ENCODE measurements around the gene SEC16A. TPM values are rescaled to one million over a fixed set of nuclear protein-coding genes. Genes with fewer than 3 reads are reported as not detected.

SEC16A gene
- total RNA-seq, 1 donor from 2014 or later, result 66.1 TPM

DNA sequence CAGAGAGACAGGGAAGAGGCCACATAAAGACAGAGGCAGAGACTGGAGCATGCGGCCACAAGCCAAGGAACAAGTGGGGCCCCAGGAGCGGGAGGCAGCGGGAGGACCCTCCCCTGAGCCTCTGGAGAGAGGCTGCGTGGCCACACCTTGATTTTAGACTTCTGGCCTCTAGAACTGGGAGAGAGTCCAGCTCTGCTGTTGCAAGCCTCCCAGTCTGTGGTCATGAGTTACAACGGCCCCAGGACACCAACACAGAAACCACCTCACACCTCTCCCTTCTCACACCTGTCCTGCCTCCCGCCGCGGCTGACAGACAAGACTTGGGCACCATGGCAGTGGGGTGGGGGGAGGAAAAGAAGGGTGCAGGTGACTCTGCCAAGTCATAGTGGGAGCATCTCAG is 45.4 kb downstream of the SEC16A start:
- no peak for DNase-seq (ENCODE audit: low spot score in 2 of 2)
- Histone ChIP-seq H3K36me3 (peaks cover 17 to 30% of the 10 kb centered on the region in 2 donors), H3K4me1 (peaks cover 14 to 15% of the 10 kb centered on the region in 2 donors), H3K9me3 (no peaks in the 10 kb centered on the region), H3K4me3 (peak overlapping the region in 1 of 2 donors; percentile 83), H3K27ac (no peak overlapping the region), H3K27me3 (no peaks in the 10 kb centered on the region)
- intact Hi-C loops (cut with DNase I), result no loop called here
- TF ChIP-seq, protein P1, sequence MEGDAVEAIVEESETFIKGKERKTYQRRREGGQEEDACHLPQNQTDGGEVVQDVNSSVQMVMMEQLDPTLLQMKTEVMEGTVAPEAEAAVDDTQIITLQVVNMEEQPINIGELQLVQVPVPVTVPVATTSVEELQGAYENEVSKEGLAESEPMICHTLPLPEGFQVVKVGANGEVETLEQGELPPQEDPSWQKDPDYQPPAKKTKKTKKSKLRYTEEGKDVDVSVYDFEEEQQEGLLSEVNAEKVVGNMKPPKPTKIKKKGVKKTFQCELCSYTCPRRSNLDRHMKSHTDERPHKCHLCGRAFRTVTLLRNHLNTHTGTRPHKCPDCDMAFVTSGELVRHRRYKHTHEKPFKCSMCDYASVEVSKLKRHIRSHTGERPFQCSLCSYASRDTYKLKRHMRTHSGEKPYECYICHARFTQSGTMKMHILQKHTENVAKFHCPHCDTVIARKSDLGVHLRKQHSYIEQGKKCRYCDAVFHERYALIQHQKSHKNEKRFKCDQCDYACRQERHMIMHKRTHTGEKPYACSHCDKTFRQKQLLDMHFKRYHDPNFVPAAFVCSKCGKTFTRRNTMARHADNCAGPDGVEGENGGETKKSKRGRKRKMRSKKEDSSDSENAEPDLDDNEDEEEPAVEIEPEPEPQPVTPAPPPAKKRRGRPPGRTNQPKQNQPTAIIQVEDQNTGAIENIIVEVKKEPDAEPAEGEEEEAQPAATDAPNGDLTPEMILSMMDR (IDR thresholded peaks at IDR 0.05), result no peak

DNA sequence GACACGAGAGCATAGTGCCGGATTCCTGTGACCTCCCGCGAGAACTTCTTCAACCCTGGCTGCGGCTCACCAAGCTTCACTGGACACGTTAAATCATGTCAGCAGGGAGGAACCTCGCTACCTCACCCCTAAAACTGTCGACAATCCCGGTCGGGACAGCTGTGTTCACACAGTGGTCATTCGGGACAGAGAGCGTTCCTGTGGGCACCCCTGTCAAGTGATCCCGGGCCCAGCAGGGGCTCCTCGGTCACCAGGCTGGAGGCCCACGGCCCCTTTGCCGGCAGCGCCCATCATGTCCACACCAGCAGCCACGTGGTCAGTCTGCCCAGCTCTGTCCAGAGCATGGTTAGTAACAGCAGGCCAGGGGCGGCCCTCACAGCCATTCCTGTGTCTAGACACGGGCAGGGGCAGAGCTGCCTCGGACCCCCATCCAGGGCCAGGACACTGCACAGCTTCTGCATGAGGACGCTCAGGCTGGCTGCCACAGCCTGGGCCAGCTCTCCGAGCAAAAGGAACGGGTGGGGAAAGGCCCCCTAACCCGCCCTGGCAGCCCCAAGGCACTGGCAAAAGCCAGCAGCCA is 46.7 kb downstream of the SEC16A start:
- Histone ChIP-seq H3K27me3 (no peaks in the 10 kb centered on the region), H3K4me1 (peaks cover 14 to 15% of the 10 kb centered on the region in 2 donors), H3K36me3 (peaks cover 13 to 23% of the 10 kb centered on the region in 2 donors), H3K4me3 (no peak overlapping the region), H3K27ac (no peak overlapping the region), H3K9me3 (no peaks in the 10 kb centered on the region)
- TF ChIP-seq, protein P1 (IDR thresholded peaks at IDR 0.05), result no peak
- intact Hi-C loops (cut with DNase I), result no loop called here
- DNase-seq (ENCODE audit: low spot score in 2 of 2), result no peak

DNA sequence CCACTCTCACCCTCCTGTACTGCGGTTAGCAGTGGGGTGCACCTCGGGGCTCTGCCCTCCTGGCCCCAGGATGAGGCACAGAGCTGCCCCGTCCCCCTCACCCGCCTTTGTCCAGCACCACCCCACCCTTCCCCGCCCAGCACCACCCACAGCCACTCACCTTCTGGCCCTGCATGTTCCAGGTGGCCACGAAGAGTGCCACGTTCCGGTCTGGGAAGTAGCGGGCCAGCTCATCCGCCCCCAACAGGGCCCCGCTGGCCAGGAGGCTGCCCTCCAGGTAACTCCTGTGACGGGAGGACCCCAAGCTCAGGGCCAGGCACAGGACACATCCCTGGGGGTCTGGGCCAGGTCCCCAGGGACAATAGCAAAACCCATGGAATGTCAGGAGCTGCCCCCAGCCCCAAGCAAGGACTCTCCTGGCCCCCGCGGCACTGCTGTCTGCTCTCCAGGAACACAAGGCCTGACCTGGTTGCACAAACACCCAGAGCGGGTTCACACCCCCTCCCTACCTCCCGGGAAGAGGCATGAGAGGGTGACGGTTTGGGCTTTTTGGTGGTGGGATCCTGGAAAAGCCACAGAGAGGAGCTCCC is 48.2 kb downstream of the SEC16A start:
- Histone ChIP-seq H3K36me3 (peaks cover 16 to 27% of the 10 kb centered on the region in 2 donors), H3K4me1 (peaks cover 11 to 12% of the 10 kb centered on the region in 2 donors), H3K27me3 (no peaks in the 10 kb centered on the region), H3K9me3 (no peaks in the 10 kb centered on the region), H3K27ac (no peak overlapping the region), H3K4me3 (no peak overlapping the region)
- TF ChIP-seq, protein P1 (IDR thresholded peaks at IDR 0.05), result no peak
- DNase-seq (ENCODE audit: low spot score in 2 of 2), result no peak
- intact Hi-C loops (cut with DNase I), result no loop called here

DNA sequence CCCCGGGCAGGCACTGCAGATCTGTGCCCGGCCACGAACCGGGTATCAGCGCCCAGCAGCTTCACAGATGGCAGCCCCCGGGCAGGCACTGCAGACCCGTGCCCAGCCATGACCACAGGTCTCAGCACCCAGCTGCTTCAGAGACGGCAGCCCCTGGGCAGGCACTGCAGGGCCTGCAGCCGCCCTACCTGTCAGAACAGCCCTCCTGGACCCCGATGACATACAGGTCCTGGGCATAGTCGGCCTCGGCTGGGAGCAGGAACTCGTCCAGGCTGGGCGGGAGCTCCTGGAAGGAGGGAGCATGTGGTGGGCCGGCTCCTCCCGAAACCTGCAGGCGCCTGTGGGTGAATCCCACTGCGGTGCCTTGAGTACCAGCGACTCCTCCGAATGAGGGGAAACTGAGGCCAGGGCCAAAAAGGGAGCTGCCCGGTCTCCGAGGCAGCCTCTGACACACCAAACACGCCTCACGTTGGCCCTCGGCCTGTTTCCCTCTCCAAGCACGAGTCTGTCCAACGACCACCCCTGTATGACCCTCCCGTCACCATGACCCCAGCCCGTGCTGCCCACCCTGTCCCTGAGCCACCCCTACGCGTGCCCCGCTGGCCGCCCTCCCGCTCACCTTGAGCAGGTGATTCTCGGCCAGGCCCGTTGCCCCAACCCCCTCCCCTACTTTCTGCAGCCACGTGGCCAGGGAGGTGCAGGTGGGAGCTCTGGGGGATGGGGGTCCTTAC is 48.8 kb downstream of the SEC16A start:
- H3K36me3 ChIP-seq, result peaks cover 21 to 33% of the 10 kb centered on the region in 2 donors
- intact Hi-C loops (cut with DNase I), result no loop called here
- TF ChIP-seq, protein P1 (IDR thresholded peaks at IDR 0.05), result no peak
- H3K27ac ChIP-seq, result no peak overlapping the region
- DNase-seq (ENCODE audit: low spot score in 2 of 2), result no peak
- H3K4me3 ChIP-seq, result no peak overlapping the region
- peaks cover 11 to 12% of the 10 kb centered on the region in 2 donors for H3K4me1 ChIP-seq
- no peaks in the 10 kb centered on the region for H3K27me3 ChIP-seq
- no peaks in the 10 kb centered on the region for H3K9me3 ChIP-seq

DNA sequence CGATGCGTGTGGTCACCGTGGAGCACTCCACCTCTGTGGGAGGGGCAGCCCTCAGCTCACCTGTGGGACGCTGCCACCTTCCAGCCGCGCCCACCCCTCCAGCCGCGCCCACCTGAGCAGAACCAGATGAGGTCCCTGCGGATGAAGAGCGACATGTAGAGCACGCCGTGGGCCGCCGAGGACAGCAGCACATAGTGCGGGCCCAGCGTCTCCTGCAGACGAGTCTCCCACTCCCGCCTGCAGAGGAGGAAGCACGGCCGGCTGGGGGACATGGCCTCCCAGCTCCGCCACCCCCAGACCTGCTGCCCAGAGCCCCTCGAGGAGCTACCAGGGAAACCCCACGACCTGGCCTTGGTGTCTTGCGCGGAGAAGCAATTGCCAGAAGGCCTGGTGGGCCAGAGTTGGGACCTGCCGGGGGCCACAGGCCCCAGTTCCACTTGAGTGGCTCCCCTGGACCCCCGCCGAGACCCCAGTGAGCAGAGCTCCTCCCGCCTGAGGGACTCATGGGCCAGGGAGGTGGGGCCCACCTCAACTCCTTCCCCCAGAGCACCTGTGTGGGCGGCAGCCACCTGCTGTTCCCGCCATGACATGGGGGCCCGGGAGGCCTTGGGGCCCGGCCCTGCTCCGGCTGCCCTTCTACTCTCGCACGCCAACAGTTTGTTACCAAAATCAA is 49.7 kb downstream of the SEC16A start:
- TF ChIP-seq, protein P1 (IDR thresholded peaks at IDR 0.05), result no peak
- intact Hi-C loops (cut with DNase I), result no loop called here
- H3K36me3 ChIP-seq, result peaks cover 24 to 37% of the 10 kb centered on the region in 2 donors

More for the DNA sequence above, 49.7 kb downstream of the SEC16A start:
- DNase-seq (ENCODE audit: low spot score in 2 of 2), result no peak
- Histone ChIP-seq H3K4me1 (peaks cover 7 to 10% of the 10 kb centered on the region in 2 donors), H3K27me3 (no peaks in the 10 kb centered on the region), H3K27ac (no peak overlapping the region), H3K4me3 (no peak overlapping the region), H3K9me3 (no peaks in the 10 kb centered on the region)
